PC-3 (cell line): Measurements from ENCODE around the gene FTL. TPM values are rescaled to one million over a fixed set of nuclear protein-coding genes. Genes with fewer than 3 reads are reported as not detected.
A peak's percentile ranks its signal among the peaks of the same experiment; 100 is the strongest.
"Not testable (repeated sequence)": the region's sequence is repeated elsewhere in the genome, so short reads cannot be mapped to it uniquely, and the experiment has no call there.

Experiments
- ATAC-seq: fragments of 200-7000 bp; cut with Tn5 transposase; 2 replicates; pipeline ENCODE4 v1.9.1; 2020; ENCODE audit warnings: mild to moderate bottlenecking, moderate library complexity
- BruUV-seq: library from RNA; stranded (reverse); fragments of 400-500 nt; replicated peaks from 2 replicates; lab custom pipeline; 2021; lab: Mats Ljungman, UMichigan
- CTCF ChIA-PET: fragments of 300-600 bp; sonication (Branson Sonifier 250); formaldehyde crosslinking; loops from one replicate; lab custom pipeline; 2022; ENCODE audit warnings: antibody characterized with exemption; lab: Charles Lee
- POLR2A ChIA-PET: fragments of 300-600 bp; sonication (Branson Sonifier 250); formaldehyde crosslinking; loops from one replicate; lab custom pipeline; 2022; ENCODE audit warnings: antibody characterized with exemption; ENCODE audit not compliant: unreplicated experiment; lab: Charles Lee
- DNase-seq: peaks from one replicate; pipeline ENCODE4 v3.0.0-alpha.2; 2015
- H2AFZ ChIP-seq: fragments of 300-600 bp; sonication (generic); 2 replicates; pipeline ENCODE4 v1.6.0; 2016; ENCODE audit warnings: antibody characterized with exemption, low read length
- H3F3A ChIP-seq: fragments of 300-600 bp; sonication (generic); one replicate; pipeline ENCODE4 v1.6.0; 2017; ENCODE audit warnings: antibody characterized with exemption, low read length, control low read depth, mild to moderate bottlenecking; ENCODE audit not compliant: unreplicated experiment
- H3K27ac ChIP-seq: fragments of 300-600 bp; sonication (generic); 2 replicates; pipeline ENCODE4 v1.5.1; 2016; ENCODE audit warnings: mild to moderate bottlenecking, low read length
- H3K27me3 ChIP-seq: fragments of 300-600 bp; sonication (generic); 2 replicates; pipeline ENCODE4 v1.6.1; 2016; ENCODE audit warnings: low read length, mixed read lengths
- H3K36me3 ChIP-seq: fragments of 300-600 bp; sonication (generic); 2 replicates; pipeline ENCODE4 v1.6.1; 2016; ENCODE audit warnings: low read depth, mixed run types, low read length, mixed read lengths
- H3K4me1 ChIP-seq: fragments of 300-600 bp; sonication (generic); 2 replicates; pipeline ENCODE4 v1.5.1; 2016; ENCODE audit warnings: low read length; ENCODE audit not compliant: insufficient read depth
- H3K4me2 ChIP-seq: fragments of 300-600 bp; sonication (generic); 2 replicates; pipeline ENCODE4 v1.6.0; 2016; ENCODE audit warnings: low read length
- H3K4me3 ChIP-seq: fragments of 300-600 bp; sonication (generic); 2 replicates; pipeline ENCODE4 v1.5.1; 2016; ENCODE audit warnings: mild to moderate bottlenecking, low read length, mixed read lengths
- H3K79me2 ChIP-seq: fragments of 300-600 bp; sonication (generic); 2 replicates; pipeline ENCODE4 v1.6.1; 2017; ENCODE audit warnings: low read length, mixed read lengths
- H3K9ac ChIP-seq: fragments of 300-600 bp; sonication (generic); 2 replicates; pipeline ENCODE4 v1.6.0; 2016; ENCODE audit warnings: mild to moderate bottlenecking, low read length
- H3K9me2 ChIP-seq: fragments of 300-600 bp; sonication (generic); replicated peaks from 2 replicates; pipeline ENCODE4 v1.6.1; 2016; ENCODE audit warnings: mixed run types, low read length, mixed read lengths
- H3K9me3 ChIP-seq: fragments of 300-600 bp; sonication (generic); 2 replicates; pipeline ENCODE4 v1.6.1; 2016; ENCODE audit warnings: low read length, mixed read lengths
- H4K20me1 ChIP-seq: fragments of 300-600 bp; sonication (generic); 2 replicates; pipeline ENCODE4 v1.6.1; 2016; ENCODE audit warnings: low read length, mixed read lengths
- CTCF ChIP-seq: fragments of 300-600 bp; sonication (generic); conservative IDR thresholded peaks from 2 replicates; pipeline ENCODE4 v1.5.1; 2017; ENCODE audit warnings: antibody characterized with exemption, low read depth, mild to moderate bottlenecking, low read length
- EZH2 ChIP-seq: fragments of 300-600 bp; sonication (generic); IDR thresholded peaks from one replicate; pipeline ENCODE4 v1.6.1; 2017; ENCODE audit warnings: antibody characterized with exemption, mild to moderate bottlenecking, low read length; ENCODE audit not compliant: unreplicated experiment
- EZH2phosphoT487 ChIP-seq: fragments of 300-600 bp; sonication (generic); IDR thresholded peaks from 2 replicates; pipeline ENCODE4 v1.6.1; 2018; ENCODE audit warnings: mild to moderate bottlenecking, antibody characterized with exemption, low read length, borderline replicate concordance
- intact Hi-C: fragments of 100-400 bp; cut with micrococcal nuclease; formaldehyde crosslinking; loops from 2 replicates; pipeline ENCODE4 v1.9.0; 2023
- total RNA-seq: library from RNA; depleted of rRNA; stranded (reverse); fragments of >200 nt; gene quantifications from 2 replicates; pipeline ENCODE4 v1.2.3, GENCODE V29; 2014

FTL gene
- total RNA-seq, 1 experiment from 2014 or later, result 1,109 TPM

DNA sequence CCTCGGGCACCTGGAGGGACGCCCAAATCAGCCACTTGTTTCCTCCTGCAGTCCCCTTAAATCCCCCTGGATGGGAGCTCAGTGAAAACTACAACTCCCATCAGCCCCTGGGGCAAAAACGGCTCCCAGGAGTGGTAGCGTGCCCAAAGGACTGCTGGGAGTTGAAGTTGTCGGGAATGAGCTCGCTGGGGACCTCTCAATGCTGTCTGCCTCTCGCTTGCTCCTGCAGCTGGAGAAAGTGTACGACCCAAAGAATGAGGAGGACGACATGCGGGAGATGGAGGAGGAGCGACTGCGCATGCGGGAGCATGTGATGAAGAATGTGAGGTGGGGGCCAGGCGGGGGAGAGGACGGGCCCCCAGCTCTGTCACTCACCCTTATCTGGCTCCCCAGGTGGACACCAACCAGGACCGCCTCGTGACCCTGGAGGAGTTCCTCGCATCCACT is 46.3 kb upstream of the FTL start:
- Histone ChIP-seq H3K9me2 (no peaks in the 10 kb centered on the region), H3K27me3 (no peaks in the 10 kb centered on the region), H3K4me3 (no peak overlapping the region), H3K36me3 (no peaks in the 10 kb centered on the region), H2AFZ (no peak overlapping the region), H3K9me3 (no peaks in the 10 kb centered on the region), H3K27ac (no peak overlapping the region), H3K79me2 (no peaks in the 10 kb centered on the region), H3K4me2 (no peak overlapping the region), H4K20me1 (no peaks in the 10 kb centered on the region), H3F3A (no peaks in the 10 kb centered on the region), H3K9ac (no peak overlapping the region), H3K4me1 (no peaks in the 10 kb centered on the region)
- intact Hi-C loops, result no loop called here
- no TSS peak for BruUV-seq
- TF ChIP-seq EZH2, result no peak
- TF ChIP-seq CTCF, result no peak
- TF ChIP-seq EZH2phosphoT487, result no peak
- CTCF ChIA-PET, result no interaction called here
- ATAC-seq (no peak), DNase-seq (peak; percentile 15)
- POLR2A ChIA-PET, result no interaction called here

GRCh38 chr19:48919271-48919670 is 45.8 kb upstream of the FTL start:
- H3K4me1 ChIP-seq, CTCF ChIA-PET, H3F3A ChIP-seq, POLR2A ChIA-PET, H3K27me3 ChIP-seq, H3K4me3 ChIP-seq, H2AFZ ChIP-seq, H3K9me3 ChIP-seq, DNase-seq, H3K9ac ChIP-seq, H4K20me1 ChIP-seq, H3K36me3 ChIP-seq, H3K4me2 ChIP-seq, H3K79me2 ChIP-seq, H3K27ac ChIP-seq, H3K9me2 ChIP-seq, ATAC-seq, intact Hi-C loops, BruUV-seq: not testable (repeated sequence)

GRCh38 chr19:48920949-48921348 is 44.2 kb upstream of the FTL start:
- H3K9me2 ChIP-seq, result no peaks in the 10 kb centered on the region
- no peak overlapping the region for H3K27ac ChIP-seq
- H3K36me3 ChIP-seq, result no peaks in the 10 kb centered on the region
- peaks cover 11% of the 10 kb centered on the region for H3K4me1 ChIP-seq
- H2AFZ ChIP-seq, result no peak overlapping the region
- no peaks in the 10 kb centered on the region for H3K9me3 ChIP-seq
- no peaks in the 10 kb centered on the region for H4K20me1 ChIP-seq
- no peaks in the 10 kb centered on the region for H3K79me2 ChIP-seq
- H3F3A ChIP-seq, result no peaks in the 10 kb centered on the region
- no peak overlapping the region for H3K9ac ChIP-seq
- TF ChIP-seq CTCF, result no peak
- no peak for TF ChIP-seq EZH2phosphoT487
- TF ChIP-seq EZH2, result no peak
- CTCF ChIA-PET, result no interaction called here
- no peak overlapping the region for H3K4me2 ChIP-seq
- POLR2A ChIA-PET, result no interaction called here
- DNase-seq (no peak), ATAC-seq (no peak)
- no TSS peak for BruUV-seq
- intact Hi-C loops, result no loop called here
- H3K27me3 ChIP-seq, result no peaks in the 10 kb centered on the region
- no peak overlapping the region for H3K4me3 ChIP-seq
